ENCODE results near the gene SLTM.
"Not testable (repeated sequence)": the region's sequence is repeated elsewhere in the genome, so short reads cannot be mapped to it uniquely, and the experiment has no call there.

Gene SLTM

DNA sequence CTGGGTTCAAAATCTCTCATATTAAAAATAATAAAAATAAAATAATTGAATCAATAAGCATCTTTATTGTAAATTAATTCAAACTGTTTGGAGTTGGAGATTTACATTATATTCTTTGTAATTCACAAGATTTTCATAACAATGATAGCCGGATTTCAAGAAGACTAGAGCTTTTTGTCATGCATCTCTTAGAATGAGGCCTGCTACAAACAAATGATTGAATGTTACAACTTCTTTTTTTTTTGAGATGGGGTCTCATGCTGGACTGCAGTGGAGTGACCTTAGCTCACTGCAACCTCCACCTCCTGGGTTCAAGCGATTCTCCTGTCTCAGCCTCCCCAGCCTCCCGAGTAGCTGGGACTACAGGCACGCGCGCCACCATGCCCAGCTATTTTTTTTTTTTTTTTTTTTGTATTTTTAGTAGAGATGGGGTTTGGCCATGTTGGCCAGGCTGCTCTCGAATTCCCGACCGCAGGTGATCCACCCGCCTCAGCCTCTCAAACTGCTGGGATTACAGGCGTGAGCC, 3.5 kb downstream of the SLTM start:
- DNase-seq (ENCODE audit: extremely low spot score), result no peak
- ChIA-PET CTCF (interaction anchor here (1.4 to 2.6 kb wide), 2 partner anchors 12 to 18 kb away, joined by 5 to 7 read pairs; no protein-coding TSS in a partner anchor), POLR2A (no interaction called here)
- TF ChIP-seq, protein P1, sequence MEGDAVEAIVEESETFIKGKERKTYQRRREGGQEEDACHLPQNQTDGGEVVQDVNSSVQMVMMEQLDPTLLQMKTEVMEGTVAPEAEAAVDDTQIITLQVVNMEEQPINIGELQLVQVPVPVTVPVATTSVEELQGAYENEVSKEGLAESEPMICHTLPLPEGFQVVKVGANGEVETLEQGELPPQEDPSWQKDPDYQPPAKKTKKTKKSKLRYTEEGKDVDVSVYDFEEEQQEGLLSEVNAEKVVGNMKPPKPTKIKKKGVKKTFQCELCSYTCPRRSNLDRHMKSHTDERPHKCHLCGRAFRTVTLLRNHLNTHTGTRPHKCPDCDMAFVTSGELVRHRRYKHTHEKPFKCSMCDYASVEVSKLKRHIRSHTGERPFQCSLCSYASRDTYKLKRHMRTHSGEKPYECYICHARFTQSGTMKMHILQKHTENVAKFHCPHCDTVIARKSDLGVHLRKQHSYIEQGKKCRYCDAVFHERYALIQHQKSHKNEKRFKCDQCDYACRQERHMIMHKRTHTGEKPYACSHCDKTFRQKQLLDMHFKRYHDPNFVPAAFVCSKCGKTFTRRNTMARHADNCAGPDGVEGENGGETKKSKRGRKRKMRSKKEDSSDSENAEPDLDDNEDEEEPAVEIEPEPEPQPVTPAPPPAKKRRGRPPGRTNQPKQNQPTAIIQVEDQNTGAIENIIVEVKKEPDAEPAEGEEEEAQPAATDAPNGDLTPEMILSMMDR (IDR thresholded peaks at IDR 0.05; ENCODE audit: control extremely low read depth, extremely low read depth, low read depth, missing control alignments), result no peak

DNA sequence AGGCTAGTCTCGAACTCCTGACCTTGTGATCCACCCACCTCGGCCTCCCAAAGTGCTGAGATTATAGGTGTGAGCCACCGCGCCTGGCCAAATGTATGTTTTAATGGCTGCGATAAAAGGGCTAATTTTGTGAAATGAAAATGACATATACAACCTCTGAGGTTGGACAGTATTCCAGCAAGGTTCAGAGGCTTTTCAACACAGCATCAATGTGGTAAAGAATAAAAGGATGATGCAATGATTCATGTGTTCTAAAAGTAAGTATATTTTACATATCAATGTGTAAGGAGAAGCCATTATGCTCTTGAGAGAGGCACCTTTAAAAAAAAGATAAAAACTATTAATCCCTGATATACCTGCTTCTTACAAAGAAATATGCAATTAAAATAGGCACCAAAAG, 6.7 kb downstream of the SLTM start:
- TF ChIP-seq, protein P1 (IDR thresholded peaks at IDR 0.05; ENCODE audit: control extremely low read depth, extremely low read depth, low read depth, missing control alignments), result no peak
- no peak for DNase-seq (ENCODE audit: extremely low spot score)
- ChIA-PET POLR2A (no interaction called here), CTCF (interaction anchor here (2.5 kb wide), 1 partner anchor 9 kb away, joined by 11 read pairs; no protein-coding TSS in a partner anchor)

DNA sequence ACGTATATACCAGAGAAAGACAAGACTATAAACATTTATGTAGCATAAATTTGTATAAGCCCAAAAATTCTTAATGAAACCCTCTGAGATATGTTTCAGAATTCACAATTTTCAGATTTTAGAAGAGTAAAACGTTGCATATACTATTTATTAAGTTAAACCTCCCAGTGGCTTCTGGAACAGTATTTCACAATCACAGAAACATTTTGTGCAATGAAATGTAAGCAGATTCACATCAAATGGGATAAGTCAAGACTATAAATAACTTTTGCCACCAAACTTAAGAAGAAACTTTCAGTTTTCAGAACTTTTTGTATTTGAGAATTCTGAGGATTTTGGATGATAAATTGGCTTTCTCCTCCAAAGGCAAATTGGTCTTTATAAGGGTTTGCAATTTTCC, 9.2 kb downstream of the SLTM start:
- no peak for DNase-seq (ENCODE audit: extremely low spot score)
- CTCF ChIA-PET, result interaction anchor here (1.3 kb wide), 1 partner anchor 9 kb away, joined by 5 read pairs; no protein-coding TSS in a partner anchor
- TF ChIP-seq, protein P1 (IDR thresholded peaks at IDR 0.05; ENCODE audit: control extremely low read depth, extremely low read depth, low read depth, missing control alignments), result no peak
- POLR2A ChIA-PET, result no interaction called here

DNA sequence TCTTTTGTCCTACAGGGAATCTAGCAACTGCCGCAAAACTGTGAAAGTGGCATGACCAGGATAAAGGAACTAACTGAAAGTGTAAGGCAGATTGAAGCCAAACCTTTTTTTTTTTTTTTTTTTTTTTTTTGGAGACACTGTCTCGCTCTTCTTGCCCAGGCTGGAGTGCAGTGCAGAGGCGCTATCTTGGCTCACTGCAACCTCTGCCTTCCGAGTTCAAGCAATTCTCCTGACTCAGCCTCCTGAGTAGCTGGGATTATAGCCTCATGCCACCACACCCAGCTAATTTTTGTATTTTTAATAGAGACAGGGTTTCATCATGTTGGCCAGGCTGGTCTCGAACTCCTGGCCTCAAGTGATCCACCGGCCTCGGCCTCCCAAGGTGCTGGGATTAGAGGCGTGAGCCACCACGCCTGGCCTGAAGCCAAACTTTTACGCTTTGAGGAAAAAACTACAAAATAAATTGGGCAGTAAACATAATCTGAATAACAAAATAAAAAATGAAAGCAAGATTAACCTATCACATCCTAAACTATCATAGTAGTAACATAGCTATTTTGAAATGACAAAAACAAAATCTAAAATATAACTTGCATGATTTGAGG, 9.7 kb downstream of the SLTM start:
- ChIA-PET CTCF (interaction anchor here (0.9 to 1.3 kb wide), 3 partner anchors 8 to 55 kb away, joined by 3 to 5 read pairs (median 3); no protein-coding TSS in a partner anchor), POLR2A (no interaction called here)
- DNase-seq (ENCODE audit: extremely low spot score), result no peak
- TF ChIP-seq, protein P1 (IDR thresholded peaks at IDR 0.05; ENCODE audit: control extremely low read depth, extremely low read depth, low read depth, missing control alignments), result no peak

DNA sequence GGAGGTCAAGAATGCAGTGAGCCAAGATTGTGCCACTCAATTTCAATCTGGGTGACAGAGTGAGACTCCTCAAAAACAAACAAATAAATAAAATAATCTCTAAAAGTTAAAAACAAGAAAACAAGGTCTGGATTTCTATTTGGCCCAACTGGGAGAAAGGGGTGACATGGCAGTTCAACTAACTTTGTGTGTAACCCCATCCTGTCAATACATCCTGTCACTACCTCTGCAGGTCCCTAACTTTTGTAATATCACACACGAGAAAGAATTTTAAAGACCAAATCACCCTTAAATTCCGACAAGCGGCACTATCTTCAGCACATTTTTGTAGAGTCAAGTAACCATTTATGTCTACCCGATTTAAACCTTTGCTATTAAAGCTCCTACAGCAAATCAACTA, 10.2 kb downstream of the SLTM start:
- ChIA-PET POLR2A (no interaction called here), CTCF (interaction anchor here (0.6 to 1.3 kb wide), 4 partner anchors 8 to 56 kb away, joined by 3 to 5 read pairs (median 3); no protein-coding TSS in a partner anchor)
- TF ChIP-seq, protein P1 (IDR thresholded peaks at IDR 0.05; ENCODE audit: control extremely low read depth, extremely low read depth, low read depth, missing control alignments), result no peak
- no peak for DNase-seq (ENCODE audit: extremely low spot score)

DNA sequence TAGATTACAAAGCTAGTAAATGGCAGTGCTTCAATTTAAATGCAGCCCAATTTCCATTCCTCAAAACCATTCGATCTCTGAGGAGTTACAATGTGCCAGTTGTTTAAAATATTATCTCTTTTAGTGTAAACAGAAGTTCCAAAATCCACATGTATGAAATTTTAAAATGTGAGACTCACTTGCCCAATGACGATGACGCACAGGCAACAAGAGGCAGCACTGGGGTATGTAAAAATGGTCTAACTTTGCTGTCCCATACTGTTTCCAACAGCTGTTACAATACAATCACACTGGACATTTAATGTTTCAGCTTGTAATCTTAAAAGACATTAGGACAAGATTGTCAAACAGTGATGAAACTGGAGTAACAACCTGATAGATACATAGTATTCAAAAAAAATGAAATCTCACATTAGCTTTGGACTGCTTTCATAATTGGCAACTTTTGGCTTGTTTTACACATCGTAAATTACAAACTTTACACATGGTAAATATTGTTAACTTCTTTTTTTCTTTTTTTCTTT, 12.2 kb downstream of the SLTM start:
- CTCF ChIA-PET, result interaction anchor here (1.3 to 1.7 kb wide), 6 partner anchors 10 to 572 kb away, joined by 3 to 5 read pairs (median 3); no protein-coding TSS in a partner anchor
- no peak for DNase-seq (ENCODE audit: extremely low spot score)
- POLR2A ChIA-PET, result interaction anchor here (0.5 to 0.7 kb wide), 3 partner anchors 11 to 151 kb away, joined by 3 to 11 read pairs (median 3); no protein-coding TSS in a partner anchor
- TF ChIP-seq, protein P1 (IDR thresholded peaks at IDR 0.05; ENCODE audit: control extremely low read depth, extremely low read depth, low read depth, missing control alignments), result no peak

DNA sequence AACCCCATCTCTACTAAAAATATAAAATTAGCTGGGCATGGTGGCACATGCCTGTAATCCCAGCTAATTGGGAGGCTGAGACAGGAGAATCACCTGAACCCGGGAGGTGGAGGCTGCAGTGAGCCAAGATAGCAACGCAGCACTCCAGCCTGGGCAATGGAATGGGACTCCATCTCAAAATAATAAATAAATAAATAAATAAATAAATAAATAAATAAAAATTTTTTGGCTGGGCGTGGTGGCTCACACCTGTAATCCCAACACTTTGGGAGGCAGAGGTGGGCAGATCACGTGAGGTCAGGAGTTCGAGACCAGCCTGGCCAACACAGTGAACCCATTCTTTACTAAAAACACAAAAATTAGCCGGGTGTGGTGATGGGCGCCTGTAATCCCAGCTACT, 13.0 kb downstream of the SLTM start:
- DNase-seq (ENCODE audit: extremely low spot score), result not testable (repeated sequence)
- ChIA-PET CTCF (interaction anchor here (1.3 to 1.5 kb wide), 2 partner anchors 18 to 91 kb away, joined by 3 read pairs; no protein-coding TSS in a partner anchor), POLR2A (interaction anchor here (1.0 kb wide), 1 partner anchor 8 kb away, joined by 4 read pairs; no protein-coding TSS in a partner anchor)
